HG03060 (cell line): ENCODE measurements around the gene TEX52.

Experiments used
- ATAC-seq: cut with Tn5 transposase; IDR thresholded peaks from one replicate; pipeline ENCODE4 v1.9.1; 2021; ENCODE audit warnings: low read depth, moderate number of reproducible peaks; ENCODE audit not compliant: unreplicated experiment

The TEX52 gene

DNA sequence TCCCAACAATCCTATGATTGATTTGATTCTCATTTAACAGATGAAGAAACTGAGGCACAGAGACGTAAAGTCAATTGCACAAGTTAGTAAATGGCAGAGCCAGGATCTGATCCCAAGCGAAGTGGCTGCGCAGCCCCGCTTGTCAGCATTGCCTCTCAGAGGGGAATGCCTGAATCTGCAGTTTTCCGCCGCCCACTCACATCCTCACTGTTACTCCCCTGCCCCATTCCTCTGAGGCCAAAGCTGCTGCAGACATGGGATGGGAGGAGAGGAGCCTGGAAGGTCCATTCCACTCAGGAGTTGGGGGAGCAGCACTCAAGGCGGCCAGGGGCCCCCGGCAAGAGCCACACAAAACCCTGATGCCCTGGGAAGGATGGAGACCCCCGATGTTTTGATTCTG, 23.0 kb downstream of the TEX52 start:
- no peak for ATAC-seq

DNA sequence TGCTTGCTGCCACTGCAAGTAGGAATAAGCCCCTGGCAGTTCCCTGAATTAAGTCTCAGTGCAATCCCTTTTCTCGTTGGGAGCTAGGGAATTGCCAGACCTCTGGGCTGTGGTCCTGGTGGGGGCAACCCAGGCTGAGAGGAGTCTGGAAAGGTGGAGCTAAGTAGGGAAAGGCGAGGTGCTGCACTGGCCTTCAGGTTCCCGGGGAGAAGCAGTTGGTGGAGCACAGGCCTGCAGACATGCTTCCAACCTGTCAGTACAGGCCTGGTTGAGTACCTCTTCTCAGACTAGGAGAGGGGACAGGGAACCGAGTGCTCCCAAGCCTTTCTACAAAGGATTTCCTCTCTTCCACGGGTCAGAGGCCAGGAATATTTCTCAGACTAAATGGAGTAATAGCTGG, 23.5 kb downstream of the TEX52 start:
- ATAC-seq: no peak

DNA sequence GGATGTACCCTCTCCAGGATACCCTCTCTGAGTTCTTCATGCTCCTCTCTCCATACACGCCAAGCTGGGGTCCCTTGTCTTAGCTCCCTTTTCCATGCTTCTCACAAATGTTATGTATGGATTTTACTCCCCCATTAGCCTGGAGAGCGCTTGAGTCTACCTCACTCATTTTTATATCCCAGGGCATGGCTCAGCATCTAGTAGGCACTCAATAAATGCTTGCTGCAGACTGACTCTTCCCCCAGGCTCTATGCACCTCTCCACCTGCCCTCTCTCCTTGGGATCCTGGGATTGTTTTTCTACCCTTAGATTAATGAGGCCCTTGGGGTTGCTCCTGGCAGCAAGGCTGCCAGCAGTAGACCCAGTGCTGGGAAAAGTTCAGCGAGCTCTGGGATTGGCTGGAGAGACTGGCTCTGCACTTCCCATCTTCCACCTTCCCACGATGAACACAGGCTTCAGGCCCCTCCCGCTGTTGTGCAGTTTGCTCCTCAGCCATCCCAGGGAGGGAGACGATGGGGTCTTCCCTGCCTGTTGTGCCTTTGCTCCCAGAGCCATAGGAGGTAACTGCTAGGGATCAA, 24.2 kb downstream of the TEX52 start:
- no peak for ATAC-seq

DNA sequence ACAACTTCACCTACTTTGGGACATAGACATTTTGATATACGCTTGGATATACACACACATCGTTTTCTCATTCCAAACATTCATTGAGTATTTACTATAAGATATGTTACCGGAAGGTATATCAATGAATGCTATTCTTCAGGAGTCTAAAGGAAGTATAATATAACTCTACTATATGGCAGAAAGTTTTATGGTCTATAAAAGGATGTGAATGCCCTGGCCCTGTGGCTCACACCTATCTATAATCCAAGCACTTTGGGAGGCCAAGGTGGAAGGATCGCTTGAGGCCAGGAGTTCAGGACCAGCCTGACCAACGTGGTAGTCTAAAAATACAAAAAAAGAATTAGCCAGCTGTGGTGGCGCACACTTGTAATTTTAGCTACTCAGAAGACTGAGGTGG, 27.6 kb downstream of the TEX52 start:
- no peak for ATAC-seq

DNA sequence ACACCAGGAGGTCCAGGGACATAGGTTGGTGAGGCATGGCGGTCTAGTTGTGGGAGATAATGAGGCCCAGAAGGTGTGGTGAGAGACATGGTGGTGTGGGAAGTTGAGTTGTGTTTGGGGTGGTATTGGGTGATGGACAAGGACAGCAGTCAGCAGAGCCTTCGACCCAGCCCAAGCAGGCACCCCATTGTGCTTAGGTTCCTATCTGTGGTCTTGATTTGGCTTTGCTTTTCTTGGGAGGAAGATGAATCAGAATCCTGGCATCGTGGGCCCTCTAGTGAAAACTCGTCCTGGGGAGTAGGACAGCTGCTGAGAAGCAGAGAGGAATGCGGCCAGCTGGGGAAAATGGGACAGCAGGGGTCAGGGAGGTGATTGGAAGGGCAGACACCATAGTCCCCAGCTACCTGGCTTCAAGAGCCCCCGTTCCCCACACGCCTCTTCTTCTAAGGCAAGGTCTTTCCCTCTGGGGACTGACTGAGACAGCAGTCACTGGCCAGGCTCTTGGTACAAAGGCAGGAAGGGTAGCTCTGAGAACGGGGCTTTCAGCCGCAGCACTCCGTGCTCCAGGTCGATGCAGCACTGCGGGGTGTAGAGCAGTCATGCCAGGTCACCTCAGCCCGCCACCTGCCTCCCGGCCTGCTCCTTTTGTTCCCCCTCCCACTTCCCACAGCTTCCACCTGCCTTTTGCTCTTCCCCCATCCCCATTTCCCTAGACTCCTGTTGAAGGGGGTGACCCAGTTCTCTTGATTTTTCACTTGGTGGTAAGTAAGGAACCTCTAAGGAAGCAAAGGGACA, 29.9 kb downstream of the TEX52 start:
- no peak for ATAC-seq

DNA sequence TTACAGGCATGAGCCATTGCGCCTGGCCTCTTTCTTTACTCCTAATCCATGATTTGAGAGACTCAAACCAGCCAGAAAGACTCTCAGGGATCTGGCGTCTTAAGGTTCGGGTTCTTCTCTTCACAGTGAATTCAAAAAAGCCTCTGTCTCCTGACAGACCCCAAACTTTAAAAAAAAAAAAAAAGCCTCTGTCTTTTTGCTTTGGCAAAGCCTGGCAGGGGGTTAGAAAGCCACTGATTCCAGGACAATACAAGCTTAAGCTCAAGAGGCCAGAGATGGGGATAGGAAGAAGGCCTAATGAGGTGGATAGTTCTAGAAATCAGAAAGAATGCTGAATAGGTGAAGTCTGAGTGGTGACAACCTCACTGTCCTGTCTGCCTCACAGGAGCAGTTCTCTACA, 30.8 kb downstream of the TEX52 start:
- no peak for ATAC-seq

DNA sequence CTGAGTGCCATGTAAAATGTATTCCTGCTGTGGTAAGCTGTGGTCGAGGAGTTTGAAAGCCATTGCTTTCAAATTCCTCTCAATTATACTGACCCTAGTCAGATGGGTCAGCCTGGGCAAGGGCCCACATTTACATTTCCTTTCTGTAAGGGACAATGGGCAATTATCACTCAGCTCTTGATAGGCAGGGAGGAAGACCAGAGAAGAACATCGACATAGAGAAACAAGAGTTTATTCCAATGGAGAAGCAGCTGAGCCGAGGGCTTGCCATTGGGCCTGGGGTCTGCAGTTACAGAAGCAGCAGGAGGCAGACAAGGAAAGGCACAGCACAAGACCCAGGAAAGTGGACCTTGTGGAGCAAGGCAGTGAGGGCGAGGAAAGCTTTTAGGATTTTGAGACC, 31.7 kb downstream of the TEX52 start:
- no peak for ATAC-seq

DNA sequence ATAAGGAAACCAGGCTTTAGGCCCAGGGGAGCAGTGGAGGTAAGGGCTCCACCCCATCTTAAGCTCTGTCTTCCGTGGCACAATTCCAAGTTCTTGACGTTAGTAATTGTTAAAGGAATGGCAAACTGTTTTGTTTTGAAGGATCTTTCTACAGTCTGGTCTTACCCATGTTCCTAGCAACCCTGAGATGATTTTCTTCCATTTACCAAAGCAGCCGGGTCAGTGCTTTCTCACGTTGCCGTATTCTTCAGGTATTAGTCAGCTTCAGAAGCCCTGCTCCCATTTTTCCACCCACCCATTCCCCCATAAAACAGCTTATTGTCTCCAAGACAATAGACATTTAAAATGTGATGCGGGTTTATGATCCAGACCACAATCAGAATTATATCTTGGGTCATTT, 32.3 kb downstream of the TEX52 start:
- no peak for ATAC-seq

DNA sequence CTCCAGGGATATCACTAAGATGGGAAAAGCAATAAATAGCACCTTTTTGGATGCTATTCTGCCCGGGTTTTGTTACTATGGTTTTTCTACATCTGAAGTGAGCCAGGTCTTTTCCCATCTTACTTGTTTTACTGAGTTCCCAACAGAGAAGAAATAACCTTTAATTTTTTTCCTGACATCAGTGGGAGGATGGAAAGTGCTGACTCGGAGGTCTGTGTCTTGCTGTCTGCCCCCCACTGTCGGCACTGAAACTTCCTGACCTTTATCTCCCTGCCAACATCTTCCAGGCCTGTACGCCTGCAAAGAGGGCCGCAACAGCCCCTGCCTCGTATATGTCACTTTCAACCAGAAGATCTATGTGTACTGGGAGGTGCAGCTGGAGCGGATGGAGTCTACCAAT, 33.4 kb downstream of the TEX52 start:
- ATAC-seq: no peak

DNA sequence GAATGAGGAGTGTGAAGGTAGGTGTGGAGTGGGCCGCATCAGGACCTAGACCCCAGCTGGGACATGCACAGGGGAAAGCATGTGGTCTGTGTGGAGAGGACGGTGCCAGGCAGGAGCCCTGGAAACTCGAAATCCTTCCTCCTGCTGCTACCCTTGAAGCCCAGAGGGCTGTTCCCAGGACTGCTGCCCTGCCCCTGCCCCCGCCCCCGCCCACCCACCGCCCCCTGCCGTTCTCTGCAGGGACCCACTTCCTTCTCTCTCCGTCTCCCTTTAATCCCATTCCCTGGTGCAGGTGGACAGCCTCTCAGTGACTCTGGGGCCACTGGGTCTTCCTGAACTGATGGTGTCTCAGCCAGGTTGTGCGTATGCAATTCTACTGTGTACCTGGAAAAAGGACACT, 36.4 kb downstream of the TEX52 start:
- no peak for ATAC-seq

DNA sequence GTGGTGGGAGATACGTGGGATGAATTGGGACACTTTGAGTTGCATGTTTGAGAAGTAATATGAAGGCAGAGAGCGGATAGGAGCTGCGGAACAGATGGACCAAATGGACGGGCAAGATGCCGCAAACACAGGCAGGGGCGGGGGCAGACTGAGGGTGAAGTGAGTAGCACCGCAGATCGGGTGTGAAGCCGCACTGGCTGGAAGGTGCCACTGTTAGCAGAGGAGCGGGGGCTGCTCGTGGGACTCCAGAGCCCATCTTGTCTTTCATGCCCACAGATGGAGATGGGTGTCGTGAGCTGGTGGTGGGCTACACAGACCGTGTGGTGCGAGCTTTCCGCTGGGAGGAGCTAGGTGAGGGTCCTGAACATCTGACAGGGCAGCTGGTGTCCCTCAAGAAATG, 37.0 kb downstream of the TEX52 start:
- ATAC-seq: no peak

DNA sequence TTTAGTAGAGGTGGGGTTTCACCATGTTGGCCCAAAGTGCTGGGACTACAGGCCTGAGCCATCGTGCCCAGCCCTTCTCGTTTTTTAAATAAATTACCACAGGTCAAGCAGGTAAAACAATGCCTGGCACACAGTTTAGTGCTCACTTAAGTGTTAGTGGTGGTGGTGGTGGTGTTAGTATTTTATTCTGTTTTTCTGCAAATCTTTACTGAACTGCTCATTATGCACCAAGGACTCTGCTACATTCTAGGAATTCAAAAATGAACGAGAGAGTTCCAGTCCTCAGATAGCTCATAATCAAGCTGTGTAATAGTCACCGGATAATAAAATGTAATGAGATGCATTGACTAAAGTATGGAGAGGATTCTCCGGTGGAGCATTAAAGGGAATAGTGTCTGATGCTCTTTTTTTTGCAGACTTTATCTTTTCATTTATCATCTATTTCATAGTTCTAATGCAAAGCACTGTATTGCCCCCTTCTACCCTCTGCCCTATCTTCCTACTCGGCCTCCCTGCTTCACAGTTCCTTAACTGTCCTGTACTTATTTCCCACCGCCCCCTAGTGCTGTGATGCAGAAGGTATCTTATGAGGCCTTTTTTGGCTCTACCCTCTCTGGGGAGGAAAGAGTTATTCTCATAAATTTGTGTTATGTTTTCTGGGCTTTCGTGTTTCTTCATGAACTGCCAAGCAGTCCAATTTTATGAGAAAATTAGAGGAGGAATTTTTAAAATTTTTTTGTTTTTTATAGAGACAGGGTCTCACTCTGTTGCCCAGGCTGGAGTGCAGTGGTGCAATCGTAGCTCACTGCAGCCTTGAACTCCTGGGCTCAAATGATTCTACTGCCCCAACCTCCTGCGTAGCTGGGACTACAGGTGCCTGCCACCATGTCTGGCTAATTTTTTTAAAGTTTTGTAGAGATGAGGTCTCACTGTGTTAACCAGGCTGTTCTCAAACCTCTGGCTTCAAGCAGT, 43.3 kb downstream of the TEX52 start:
- no peak for ATAC-seq

DNA sequence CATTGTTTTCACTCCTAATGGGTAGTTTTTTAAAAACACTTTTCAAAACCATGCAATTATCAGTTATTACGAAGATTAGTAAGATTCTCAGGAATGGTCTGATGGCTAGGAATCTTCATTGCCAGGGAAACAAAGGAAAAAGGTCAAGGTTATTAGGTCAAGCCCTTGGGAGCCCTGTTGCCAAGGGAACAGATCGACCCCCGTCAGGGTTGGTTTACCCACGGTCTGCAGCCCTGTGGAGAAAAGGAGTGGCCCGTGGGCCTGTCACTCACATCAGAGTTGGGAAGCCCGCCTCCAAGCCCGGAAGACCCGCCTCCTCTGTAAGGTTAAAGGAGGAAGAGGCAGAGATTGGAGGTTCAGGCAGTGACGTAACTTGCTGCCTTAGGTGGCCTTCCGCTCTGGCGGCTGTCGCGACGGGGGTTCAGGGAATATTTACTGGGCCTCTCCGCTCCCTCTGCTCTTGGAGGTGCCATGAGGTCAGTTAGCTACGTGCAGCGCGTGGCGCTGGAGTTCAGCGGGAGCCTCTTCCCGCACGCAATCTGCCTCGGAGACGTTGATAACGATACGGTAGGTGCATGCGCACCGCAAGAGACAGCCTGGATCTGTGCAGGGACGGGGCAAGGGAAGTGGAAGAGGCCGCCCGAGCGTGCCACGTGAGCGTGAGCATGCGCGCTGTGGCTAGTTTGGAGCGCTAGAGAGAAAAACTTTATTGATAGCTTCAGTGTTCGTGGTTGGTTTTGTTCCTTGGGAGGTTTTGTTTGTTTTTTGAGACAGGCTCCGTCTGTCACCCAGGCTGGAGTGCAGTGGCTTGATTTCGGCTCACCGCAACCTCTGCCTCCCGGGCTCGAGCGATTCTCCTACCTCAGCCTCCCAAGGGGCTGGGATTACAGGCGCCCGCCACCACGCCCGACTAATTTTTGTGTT, 44.3 kb downstream of the TEX52 start, which contains the start of gene ITFG2:
ITFG2 (plus strand) TSS at position 379 of the 924 bp plus-strand sequence; CDS start at position 472, 93 bp downstream.
- ATAC-seq: peak; percentile 81

DNA sequence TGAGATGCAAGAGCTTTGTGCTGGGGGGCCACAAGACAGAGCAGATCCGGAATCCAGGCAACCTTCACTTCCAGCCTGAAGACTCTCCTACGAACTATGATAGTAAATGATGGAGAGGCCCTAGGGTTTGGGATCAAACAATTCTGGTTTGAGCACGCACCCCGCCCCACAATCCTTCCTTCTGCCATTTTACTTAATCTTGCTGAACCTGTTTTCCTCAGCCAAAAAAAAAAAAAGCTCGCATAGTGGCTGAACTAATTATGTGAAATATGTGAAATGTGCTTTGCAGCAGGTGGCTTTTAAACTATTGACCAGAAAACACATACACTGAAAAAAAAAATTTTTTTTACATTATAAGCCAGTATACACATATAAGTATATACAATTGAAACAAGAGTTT, 45.0 kb downstream of the TEX52 start:
- no peak for ATAC-seq

DNA sequence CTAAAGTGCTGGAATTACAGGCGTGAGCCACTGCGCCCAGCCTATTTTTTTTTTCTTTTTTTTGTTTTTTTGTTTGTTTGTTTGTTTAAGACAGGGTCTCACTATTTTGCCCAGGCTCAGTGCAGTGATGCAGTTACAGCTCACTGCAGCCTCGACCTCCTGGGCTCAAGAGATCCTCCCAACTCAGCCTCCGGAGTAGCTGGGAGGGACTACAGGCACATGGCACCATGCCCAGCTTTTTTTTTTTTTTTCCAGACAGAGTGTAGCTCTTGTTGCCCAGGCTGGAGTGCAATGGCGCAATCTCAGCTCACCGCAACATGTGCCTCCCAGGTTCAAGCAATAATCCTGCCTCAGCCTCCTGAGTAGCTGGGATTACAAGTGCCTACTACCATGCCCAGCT, 50.1 kb downstream of the TEX52 start:
- ATAC-seq: no peak

DNA sequence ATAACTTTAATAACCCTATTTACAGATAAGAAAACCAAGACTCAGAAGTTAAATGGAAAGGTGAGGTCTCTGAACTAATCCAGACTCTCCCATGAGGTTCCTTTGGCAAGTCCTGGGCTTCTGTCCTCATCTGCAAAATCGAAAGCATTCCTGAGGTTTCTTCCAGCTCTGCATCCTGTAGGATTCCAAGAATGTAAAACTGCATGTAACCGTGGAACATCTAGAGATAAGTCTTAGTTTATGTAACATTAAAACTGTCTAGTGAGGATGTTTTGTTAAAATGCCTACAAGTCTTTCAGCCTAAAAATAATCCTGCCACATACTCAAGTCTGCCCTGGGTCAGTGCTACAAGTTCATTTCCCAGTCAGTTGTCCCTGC, 51.7 kb downstream of the TEX52 start:
- ATAC-seq: no peak

DNA sequence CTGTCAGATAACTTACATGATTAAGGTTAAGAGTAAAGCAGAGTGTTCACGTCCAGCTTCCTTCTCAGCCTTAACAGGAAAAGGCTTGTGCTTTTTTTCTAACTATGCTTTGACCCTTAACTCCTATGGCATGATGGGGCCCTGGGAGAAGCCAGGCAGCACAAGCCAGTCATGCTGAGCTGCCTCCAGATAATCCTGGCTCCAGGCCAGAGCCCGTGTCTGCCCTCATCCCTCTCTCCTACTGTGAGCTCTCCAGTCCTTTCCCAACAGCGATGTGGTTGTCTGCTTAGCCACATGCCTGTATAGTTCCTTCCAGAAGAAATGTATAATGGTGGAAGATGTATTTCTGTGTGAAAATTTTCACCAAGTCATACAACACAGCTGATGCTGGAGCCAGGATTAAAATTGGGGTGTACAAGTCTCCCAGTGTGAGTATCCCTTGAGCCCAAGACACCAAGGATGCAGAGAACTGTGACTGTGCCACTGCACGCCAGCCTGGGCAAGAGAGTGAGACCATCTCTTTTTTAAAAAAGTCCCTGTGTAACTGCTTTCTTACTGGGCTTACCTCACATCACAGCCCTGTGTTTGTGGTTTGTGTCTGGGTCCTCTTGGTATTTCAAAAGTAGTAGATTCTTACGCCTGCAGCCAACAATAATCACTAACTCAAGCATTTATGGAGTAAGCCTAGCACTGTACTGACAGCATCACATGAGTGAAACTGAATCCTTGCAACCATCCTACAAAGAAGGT, 52.3 kb downstream of the TEX52 start:
- ATAC-seq: no peak

DNA sequence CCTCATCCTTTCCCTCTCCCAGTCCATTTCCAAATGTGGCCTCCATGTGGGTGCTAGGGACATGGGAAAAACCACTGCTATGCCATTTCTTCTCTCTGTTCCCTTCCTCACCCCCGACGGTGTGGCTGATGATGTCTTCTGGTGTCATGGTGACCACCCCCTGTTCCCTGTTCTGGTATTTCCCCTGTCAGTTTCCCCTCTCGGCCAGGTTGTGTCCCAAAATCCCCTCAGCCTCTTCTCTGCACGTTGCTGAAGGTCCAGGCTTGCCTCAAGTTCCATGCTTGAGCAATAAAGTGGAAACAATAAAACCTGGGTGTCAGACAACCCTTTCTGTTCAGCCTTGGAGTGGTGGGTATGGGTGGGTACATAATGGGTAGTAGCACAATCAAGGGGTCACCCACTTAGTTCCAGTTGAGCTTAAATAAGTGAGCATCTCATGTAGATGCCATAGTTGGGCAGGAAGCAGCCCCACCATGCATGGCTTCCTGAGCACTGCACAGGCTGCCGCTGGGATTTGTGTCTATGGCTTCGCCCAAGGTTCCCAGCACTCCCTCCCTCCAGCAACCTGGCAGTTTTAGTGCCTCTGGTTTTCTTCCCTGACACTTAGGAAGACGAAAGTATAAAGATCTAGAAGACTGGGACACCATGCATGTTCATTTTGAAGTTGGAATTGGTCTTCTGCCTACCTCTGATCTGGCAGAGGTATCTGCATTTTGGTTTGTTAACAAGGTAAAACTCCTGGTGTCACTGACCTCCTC, 53.0 kb downstream of the TEX52 start:
- ATAC-seq: no peak
